Prostate gland (tissue), 1 donor: Measurements from ENCODE around the gene RAB2B.

ENCODE experiments used
- POLR2A ChIP-seq: fragments of 450-650 bp; IDR thresholded peaks from one replicate; pipeline ENCODE4 v1.6.1; 2016; ENCODE audit warnings: antibody characterized with exemption, mild to moderate bottlenecking
- POLR2AphosphoS5 ChIP-seq: sonication (generic); formaldehyde crosslinking; IDR thresholded peaks from one replicate; pipeline ENCODE4 v1.6.1; 2017; ENCODE audit warnings: antibody characterized with exemption

DNA sequence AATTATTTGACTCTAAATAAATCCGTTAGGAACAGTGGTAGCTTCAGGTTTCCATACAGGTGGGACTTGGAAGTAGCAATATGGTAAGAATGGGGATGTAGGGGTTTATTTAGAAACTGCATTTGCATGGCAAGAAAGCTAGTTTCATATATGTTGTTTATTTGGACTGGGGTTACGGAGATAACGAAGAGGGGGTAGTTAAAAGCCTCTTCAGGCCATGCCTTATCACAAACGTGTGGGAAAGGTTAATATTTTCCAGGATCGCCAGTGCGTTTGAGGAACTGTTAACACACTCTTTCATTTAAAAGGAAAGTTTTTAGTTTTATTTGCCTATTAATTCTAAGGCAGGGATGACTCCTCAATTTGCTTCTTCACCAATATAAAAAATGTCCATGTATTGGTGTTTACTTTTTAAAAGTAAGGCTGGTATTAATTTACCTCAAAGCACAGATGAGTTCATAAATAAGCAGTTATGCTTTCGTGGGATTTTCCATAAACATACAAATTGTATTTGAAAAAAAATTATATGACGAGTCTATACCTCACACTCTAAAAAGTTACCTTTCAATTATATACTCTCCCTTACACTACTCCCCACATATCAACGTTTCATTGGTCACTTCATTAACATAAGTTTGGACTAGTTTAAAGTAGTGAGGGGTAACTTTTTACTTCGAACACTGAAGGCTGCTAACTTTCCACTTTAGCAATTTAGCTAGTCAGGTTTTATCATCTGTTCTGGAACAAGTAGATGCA lies 814 bp downstream of the RAB2B start:
- TF ChIP-seq POLR2A: no peak
- no peak for TF ChIP-seq POLR2AphosphoS5
